DMS 273 (cell line): Measurements from ENCODE around the gene PATE3.

Experiments
- DNase-seq: peaks from one replicate; lab custom pipeline; 2025; ENCODE audit not compliant: unreplicated experiment; lab: John Stamatoyannopoulos, UW

Gene PATE3

DNA sequence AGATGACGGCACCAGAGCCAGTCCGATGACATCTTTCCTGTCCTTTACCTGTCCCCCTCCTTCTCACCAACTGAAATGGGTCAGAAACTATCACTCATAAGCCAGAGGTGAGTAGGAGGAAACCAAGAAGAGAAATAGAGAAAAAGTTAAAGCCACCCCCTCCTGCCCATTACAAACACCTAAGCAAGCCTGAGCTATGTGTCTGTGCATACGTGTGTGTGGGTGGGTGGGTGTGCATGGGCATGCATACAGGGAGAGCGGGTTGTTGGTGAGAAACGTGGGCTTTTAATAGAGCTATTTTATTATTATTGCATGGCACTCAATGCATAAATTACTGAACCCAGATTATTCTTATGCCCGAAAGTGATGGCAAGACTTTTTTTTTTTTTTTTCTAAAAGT, 47.8 kb downstream of the PATE3 start:
- DNase-seq: no peak
